ENCODE data around the gene ENOX1. TPM values are rescaled to one million over a fixed set of nuclear protein-coding genes. Genes with fewer than 3 reads are reported as not detected.

ENOX1 gene
- total RNA-seq, 4 donors from 2014 or later: 3.6 to 18.7 (median 5.7) TPM

DNA sequence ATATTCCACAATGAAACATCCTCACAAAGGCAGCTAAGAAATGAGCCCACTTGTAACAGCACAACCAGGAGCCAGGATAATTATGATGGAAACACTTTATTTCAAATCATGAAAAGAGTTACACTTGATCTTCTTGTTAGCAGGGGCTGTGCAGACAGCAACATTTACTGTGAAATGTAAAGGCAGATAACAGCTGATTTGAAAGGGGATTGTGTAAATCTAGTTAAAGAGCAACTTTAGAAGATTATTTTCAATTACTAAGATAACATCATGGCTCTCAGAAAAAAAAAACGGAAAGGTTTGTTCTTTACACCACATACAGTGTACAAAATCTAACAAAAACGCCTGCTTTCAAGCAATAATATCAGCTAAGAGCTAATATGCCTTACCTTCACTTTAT, 22.4 kb downstream of the ENOX1 start:
- no peak overlapping the region for H3K27ac ChIP-seq
- no peaks in the 10 kb centered on the region for H3K4me1 ChIP-seq
- DNase-seq: no peak
- H3K4me3 ChIP-seq: no peak overlapping the region
- H3K36me3 ChIP-seq: no peaks in the 10 kb centered on the region
- H3K9me3 ChIP-seq: no peaks in the 10 kb centered on the region
- H3K27me3 ChIP-seq: no peaks in the 10 kb centered on the region
- TF ChIP-seq POLR2A (IDR thresholded peaks at IDR 0.05): no peak
- TF ChIP-seq, protein P1, sequence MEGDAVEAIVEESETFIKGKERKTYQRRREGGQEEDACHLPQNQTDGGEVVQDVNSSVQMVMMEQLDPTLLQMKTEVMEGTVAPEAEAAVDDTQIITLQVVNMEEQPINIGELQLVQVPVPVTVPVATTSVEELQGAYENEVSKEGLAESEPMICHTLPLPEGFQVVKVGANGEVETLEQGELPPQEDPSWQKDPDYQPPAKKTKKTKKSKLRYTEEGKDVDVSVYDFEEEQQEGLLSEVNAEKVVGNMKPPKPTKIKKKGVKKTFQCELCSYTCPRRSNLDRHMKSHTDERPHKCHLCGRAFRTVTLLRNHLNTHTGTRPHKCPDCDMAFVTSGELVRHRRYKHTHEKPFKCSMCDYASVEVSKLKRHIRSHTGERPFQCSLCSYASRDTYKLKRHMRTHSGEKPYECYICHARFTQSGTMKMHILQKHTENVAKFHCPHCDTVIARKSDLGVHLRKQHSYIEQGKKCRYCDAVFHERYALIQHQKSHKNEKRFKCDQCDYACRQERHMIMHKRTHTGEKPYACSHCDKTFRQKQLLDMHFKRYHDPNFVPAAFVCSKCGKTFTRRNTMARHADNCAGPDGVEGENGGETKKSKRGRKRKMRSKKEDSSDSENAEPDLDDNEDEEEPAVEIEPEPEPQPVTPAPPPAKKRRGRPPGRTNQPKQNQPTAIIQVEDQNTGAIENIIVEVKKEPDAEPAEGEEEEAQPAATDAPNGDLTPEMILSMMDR (IDR thresholded peaks at IDR 0.05): no peak
- intact Hi-C loops (cut with DNase I; ENCODE audit: low total_unique reads): no loop called here

DNA sequence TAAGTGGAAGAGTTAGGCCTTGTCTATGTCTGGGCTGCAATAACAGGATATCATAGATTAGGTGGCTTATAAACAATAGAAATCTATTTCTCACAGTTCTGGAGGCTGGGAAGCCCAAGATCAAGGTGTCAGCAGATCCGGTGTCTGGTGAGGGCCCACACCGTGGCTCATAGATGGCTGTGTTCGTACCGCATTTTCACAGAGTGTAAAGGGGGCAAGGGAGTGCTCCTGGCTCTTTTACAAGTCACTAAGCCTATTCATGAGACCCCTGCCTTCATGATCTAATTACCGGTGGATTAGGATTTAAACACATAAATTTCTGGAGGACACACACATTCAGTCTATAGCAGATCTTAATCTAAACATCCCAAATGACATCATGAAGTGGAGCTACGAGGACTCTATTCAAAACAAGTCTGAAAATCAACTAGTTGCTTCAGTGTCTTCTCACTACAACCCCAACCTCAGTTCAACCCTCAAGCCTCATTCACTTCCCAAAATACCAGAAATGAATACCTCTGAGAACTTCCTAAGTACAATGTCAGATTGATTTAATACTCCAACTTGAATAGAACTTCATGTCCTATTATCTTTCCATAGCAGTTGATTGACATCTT, 23.5 kb downstream of the ENOX1 start:
- no peaks in the 10 kb centered on the region for H3K27me3 ChIP-seq
- TF ChIP-seq, protein P1 (IDR thresholded peaks at IDR 0.05): no peak
- no peak for TF ChIP-seq POLR2A (IDR thresholded peaks at IDR 0.05)
- H3K27ac ChIP-seq: no peak overlapping the region
- no peaks in the 10 kb centered on the region for H3K9me3 ChIP-seq
- no peaks in the 10 kb centered on the region for H3K4me1 ChIP-seq
- H3K4me3 ChIP-seq: no peak overlapping the region
- H3K36me3 ChIP-seq: no peaks in the 10 kb centered on the region
- intact Hi-C loops (cut with DNase I; ENCODE audit: low total_unique reads): no loop called here
- DNase-seq: no peak

DNA sequence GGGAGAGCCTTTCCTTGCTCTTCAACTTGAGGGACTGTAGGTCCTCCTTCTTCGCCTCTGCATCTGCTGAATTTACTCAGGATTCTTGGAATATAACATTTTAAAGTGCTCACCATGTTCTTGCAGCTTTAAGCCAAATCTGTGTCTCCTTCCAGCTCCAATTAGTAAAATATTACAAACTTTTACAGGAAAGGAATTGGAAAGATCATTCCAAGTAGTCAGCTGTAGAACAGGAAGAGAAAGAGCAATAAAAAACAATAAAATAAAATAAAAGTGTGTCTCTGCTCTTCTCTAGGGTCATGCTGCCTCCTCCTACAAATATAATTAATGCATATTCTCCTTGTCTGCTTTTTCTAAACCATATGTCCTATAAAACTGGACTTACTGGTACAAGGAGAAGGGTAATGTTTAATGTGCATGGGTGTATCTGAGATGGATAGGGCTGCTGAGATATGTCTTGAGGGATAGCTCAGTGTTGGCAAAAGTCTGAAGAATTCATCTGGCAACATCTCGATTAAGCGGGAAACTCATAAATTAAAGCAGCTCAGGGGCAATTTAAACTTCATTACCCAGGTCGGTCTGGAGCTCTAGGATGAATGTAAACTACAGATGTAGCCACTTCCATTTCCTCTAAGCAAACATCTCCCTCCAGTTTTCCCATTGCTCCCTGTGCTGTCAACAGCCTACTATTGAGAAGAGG, 25.0 kb downstream of the ENOX1 start:
- no peaks in the 10 kb centered on the region for H3K4me1 ChIP-seq
- H3K27ac ChIP-seq: peak overlapping the region in 1 of 2 donors; percentile 4
- no peaks in the 10 kb centered on the region for H3K27me3 ChIP-seq
- no peaks in the 10 kb centered on the region for H3K36me3 ChIP-seq
- intact Hi-C loops (cut with DNase I; ENCODE audit: low total_unique reads): no loop called here
- no peaks in the 10 kb centered on the region for H3K9me3 ChIP-seq
- no peak for DNase-seq
- no peak overlapping the region for H3K4me3 ChIP-seq
- no peak for TF ChIP-seq POLR2A (IDR thresholded peaks at IDR 0.05)
- TF ChIP-seq, protein P1 (IDR thresholded peaks at IDR 0.05): no peak

DNA sequence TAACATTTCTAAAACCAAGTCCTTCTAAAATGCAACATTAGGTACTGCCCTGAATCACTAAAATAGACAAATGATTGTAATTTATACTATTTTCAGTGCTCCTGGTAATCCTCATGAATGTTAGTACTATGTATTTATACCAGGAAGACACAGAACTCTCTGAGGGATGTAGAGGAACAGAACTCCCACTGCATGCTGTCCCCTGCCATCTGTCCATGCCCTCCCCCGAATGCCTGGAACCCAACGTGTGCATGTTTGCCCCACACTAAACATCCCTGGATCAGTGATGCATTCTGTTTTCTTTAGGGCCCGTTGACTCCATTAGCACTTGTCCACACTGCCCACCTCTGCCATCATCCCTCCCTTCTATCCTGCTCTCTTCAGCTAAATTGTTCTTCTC, 26.5 kb downstream of the ENOX1 start:
- Histone ChIP-seq H3K4me3 (no peak overlapping the region), H3K36me3 (no peaks in the 10 kb centered on the region), H3K4me1 (no peaks in the 10 kb centered on the region), H3K27me3 (no peaks in the 10 kb centered on the region), H3K27ac (no peak overlapping the region), H3K9me3 (no peaks in the 10 kb centered on the region)
- intact Hi-C loops (cut with DNase I; ENCODE audit: low total_unique reads): no loop called here
- DNase-seq: no peak
- no peak for TF ChIP-seq POLR2A (IDR thresholded peaks at IDR 0.05)
- TF ChIP-seq, protein P1 (IDR thresholded peaks at IDR 0.05): no peak

DNA sequence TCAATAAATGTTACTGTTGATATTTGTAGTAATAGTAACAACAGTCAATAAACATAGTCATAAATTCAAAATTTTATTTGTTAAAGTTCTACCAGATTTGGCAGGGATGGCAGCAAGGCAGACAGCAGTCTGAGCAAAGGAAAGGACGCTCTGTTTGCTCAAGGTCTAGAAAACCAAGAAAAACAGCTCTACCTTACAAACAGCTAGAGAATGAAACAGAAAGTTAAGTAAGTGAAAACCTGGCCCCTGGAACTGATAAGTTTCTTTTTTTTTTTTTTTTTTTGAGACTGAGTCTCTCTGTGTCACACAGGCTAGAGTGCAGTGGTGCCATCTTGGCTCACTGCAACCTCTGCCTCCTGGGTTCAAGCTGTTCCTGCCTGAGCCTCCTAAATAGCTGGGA, 27.9 kb downstream of the ENOX1 start:
- Histone ChIP-seq H3K9me3 (no peaks in the 10 kb centered on the region), H3K4me1 (no peaks in the 10 kb centered on the region), H3K27ac (no peak overlapping the region), H3K27me3 (no peaks in the 10 kb centered on the region), H3K4me3 (no peak overlapping the region), H3K36me3 (no peaks in the 10 kb centered on the region)
- TF ChIP-seq POLR2A (IDR thresholded peaks at IDR 0.05): no peak
- TF ChIP-seq, protein P1 (IDR thresholded peaks at IDR 0.05): no peak
- DNase-seq: no peak
- intact Hi-C loops (cut with DNase I; ENCODE audit: low total_unique reads): no loop called here
